Transverse colon (tissue), 3 donors: ENCODE measurements around the gene ACAP3.

Source experiments
- POLR2A ChIP-seq: fragments of 450-650 bp; IDR thresholded peaks from one replicate; pipeline ENCODE4 v1.6.1; 2016; ENCODE audit warnings: antibody characterized with exemption, mild to moderate bottlenecking, moderate library complexity
- TF ChIP-seq, protein P1 (sequence below), 5 experiments: fragments of 200-600 bp in 3 of 5; fragments of 450-650 bp in 2 of 5; sonication (generic) in 3 of 5; IDR thresholded peaks; 1 replicate in 2 of 5; 2 replicates in 3 of 5; pipeline ENCODE4 v1.5.1; 2016 to 2017; ENCODE audit warnings: antibody characterized with exemption in 5 of 5, inconsistent platforms in 3 of 5, mild to moderate bottlenecking in 2 of 5, moderate library complexity in 1 of 5

- TF ChIP-seq, protein P1, sequence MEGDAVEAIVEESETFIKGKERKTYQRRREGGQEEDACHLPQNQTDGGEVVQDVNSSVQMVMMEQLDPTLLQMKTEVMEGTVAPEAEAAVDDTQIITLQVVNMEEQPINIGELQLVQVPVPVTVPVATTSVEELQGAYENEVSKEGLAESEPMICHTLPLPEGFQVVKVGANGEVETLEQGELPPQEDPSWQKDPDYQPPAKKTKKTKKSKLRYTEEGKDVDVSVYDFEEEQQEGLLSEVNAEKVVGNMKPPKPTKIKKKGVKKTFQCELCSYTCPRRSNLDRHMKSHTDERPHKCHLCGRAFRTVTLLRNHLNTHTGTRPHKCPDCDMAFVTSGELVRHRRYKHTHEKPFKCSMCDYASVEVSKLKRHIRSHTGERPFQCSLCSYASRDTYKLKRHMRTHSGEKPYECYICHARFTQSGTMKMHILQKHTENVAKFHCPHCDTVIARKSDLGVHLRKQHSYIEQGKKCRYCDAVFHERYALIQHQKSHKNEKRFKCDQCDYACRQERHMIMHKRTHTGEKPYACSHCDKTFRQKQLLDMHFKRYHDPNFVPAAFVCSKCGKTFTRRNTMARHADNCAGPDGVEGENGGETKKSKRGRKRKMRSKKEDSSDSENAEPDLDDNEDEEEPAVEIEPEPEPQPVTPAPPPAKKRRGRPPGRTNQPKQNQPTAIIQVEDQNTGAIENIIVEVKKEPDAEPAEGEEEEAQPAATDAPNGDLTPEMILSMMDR (IDR thresholded peaks at IDR 0.05), result no peak
- TF ChIP-seq POLR2A, result no peak
Observed at GRCh38 chr1:1319646-1319941, 11.9 kb upstream of the ACAP3 start.
